ENCODE data around the gene ARL6IP5. TPM values are rescaled to one million over a fixed set of nuclear protein-coding genes. Genes with fewer than 3 reads are reported as not detected.

Gene ARL6IP5
- total and polyA plus RNA-seq, 2 donors (not counting 3 experiments of a cell fraction or from before 2014, with no cell fraction given), result 96.9 to 116 TPM

- ChIA-PET CTCF (interaction anchor here (1.0 to 1.5 kb wide), 6 partner anchors 8 to 399 kb away, joined by 3 to 8 read pairs (median 4); partner anchors contain the start of gene EOGT), POLR2A (interaction anchor here (0.6 to 1.2 kb wide), 4 partner anchors 11 to 160 kb away, joined by 3 to 6 read pairs (median 3); partner anchors contain the start of gene ARL6IP5)
- Histone ChIP-seq H2AFZ (ENCODE audit: low read depth, low read length) (peak overlapping the region; percentile 47), H3K4me2 (ENCODE audit: insufficient read depth, low read length) (peak overlapping the region; percentile 80), H3K4me1 (ENCODE audit: control insufficient read depth, extremely low read depth, insufficient read depth, low read length) (peaks cover 14% of the 10 kb centered on the region), H3K79me2 (ENCODE audit: control insufficient read depth, insufficient read depth, low read length) (peaks cover 38% of the 10 kb centered on the region), H3K27me3 (ENCODE audit: control insufficient read depth in 2 of 2, insufficient read depth in 2 of 2, low read length in 2 of 2) (no peaks in the 10 kb centered on the region), H3K4me3 (replicated peaks in 1 of 3; ENCODE audit: insufficient read depth in 1 of 3, low read depth in 1 of 3, low read length in 3 of 3) (peak overlapping the region in 2 of 3 experiments; percentile 25 to 85), H3K27ac (ENCODE audit: insufficient read depth, low read depth, low read length) (peak overlapping the region; percentile 76), H3K9me1 (replicated peaks; ENCODE audit: control insufficient read depth, extremely low read depth, insufficient read depth, low read length) (no peaks in the 10 kb centered on the region), H4K20me1 (replicated peaks; ENCODE audit: control insufficient read depth, extremely low read depth, insufficient read depth, low read length) (no peaks in the 10 kb centered on the region), H3K36me3 (ENCODE audit: control insufficient read depth in 2 of 2, extremely low read depth in 1 of 2, insufficient read depth in 2 of 2, low read length in 2 of 2) (peaks cover 7 to 16% of the 10 kb centered on the region in 2 experiments), H3K9ac (replicated peaks; ENCODE audit: extremely low read depth, insufficient read depth, low read length) (peak overlapping the region; percentile 57), H3K9me3 (replicated peaks; ENCODE audit: control insufficient read depth, insufficient read depth, low read length) (no peaks in the 10 kb centered on the region)
- TF ChIP-seq GATA2 (IDR thresholded peaks at IDR 0.05; ENCODE audit: insufficient read depth, insufficient read length, low read depth, low read length), result no peak
- TF ChIP-seq POLR2AphosphoS5 (IDR thresholded peaks at IDR 0.05; ENCODE audit: insufficient read depth, low read depth, low read length), result no peak
- no peak for TF ChIP-seq JUN (IDR thresholded peaks at IDR 0.05; ENCODE audit: borderline replicate concordance, insufficient read depth, insufficient read length, low read depth)
- peak; percentile 16 for TF ChIP-seq POLR2A (IDR thresholded peaks at IDR 0.05; ENCODE audit: low read depth, low read length)
- FAIRE-seq (no peak), DNase-seq (ENCODE audit: low read depth, low spot score) (no peak)
- BruUV-seq (replicated peaks), result TSS peak; percentile 63
- intact Hi-C loops (cut with micrococcal nuclease), result loop anchor here (1.0 kb wide), 3 partner anchors 19 to 34 kb away; partner anchors contain the start of gene UBA3
- dilution Hi-C loops (cut with MboI; ENCODE audit: extremely low pct_ligation_motif_present, low sequenced_read_pairs), result no loop called here
These were observed 32.3 kb upstream of the ARL6IP5 start for GRCh38 chr3:69052472-69052898.

DNA sequence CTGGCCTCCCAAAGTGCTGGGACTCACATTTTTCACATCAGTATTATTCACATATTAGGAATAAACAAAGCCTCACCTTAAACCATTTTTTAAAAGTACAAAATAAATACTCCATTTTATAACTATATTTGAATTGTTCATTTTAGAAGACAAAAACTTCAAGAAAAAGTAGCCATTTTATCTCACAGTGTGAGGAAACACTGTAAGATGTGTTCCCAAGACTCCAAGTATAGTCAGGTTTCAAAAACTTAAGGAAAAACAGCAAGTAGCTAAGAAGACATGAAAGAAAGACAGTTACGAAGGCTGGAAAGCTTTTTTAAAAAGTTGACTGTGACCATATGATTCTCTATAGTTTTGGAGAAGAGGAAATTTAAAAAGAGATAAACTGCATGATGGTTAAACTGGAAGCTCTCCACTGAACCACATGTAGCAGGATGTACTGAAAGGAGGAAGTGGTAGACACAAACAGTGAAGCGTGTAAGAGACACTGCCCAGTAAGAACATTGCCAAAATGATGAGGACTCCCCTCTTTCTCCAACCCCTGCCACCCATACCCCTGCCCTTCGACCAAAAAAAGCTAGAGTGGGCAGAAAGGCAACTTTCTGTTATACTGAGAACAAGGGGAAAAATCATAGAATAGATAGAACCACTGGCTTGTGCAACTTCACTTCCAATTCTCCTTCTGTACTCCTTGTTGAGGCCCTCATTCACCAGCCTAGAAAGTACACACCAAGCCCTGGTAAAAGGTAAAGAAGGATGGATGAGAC is 26.4 kb upstream of the ARL6IP5 start:
- CTCF ChIA-PET, result interaction anchor here (1.0 kb wide), 1 partner anchor 13 kb away, joined by 4 read pairs; no protein-coding TSS in a partner anchor

More for the DNA sequence above, 26.4 kb upstream of the ARL6IP5 start:
- H3K4me3 ChIP-seq (replicated peaks in 1 of 3; ENCODE audit: insufficient read depth in 1 of 3, low read depth in 1 of 3, low read length in 3 of 3), result no peak overlapping the region
- intact Hi-C loops (cut with micrococcal nuclease) (no loop called here), dilution Hi-C loops (cut with MboI; ENCODE audit: extremely low pct_ligation_motif_present, low sequenced_read_pairs) (no loop called here)
- no peak for TF ChIP-seq JUN (IDR thresholded peaks at IDR 0.05; ENCODE audit: borderline replicate concordance, insufficient read depth, insufficient read length, low read depth)
- TF ChIP-seq, protein P1, sequence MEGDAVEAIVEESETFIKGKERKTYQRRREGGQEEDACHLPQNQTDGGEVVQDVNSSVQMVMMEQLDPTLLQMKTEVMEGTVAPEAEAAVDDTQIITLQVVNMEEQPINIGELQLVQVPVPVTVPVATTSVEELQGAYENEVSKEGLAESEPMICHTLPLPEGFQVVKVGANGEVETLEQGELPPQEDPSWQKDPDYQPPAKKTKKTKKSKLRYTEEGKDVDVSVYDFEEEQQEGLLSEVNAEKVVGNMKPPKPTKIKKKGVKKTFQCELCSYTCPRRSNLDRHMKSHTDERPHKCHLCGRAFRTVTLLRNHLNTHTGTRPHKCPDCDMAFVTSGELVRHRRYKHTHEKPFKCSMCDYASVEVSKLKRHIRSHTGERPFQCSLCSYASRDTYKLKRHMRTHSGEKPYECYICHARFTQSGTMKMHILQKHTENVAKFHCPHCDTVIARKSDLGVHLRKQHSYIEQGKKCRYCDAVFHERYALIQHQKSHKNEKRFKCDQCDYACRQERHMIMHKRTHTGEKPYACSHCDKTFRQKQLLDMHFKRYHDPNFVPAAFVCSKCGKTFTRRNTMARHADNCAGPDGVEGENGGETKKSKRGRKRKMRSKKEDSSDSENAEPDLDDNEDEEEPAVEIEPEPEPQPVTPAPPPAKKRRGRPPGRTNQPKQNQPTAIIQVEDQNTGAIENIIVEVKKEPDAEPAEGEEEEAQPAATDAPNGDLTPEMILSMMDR (IDR thresholded peaks at IDR 0.05; ENCODE audit: extremely low read depth in 1 of 2, insufficient read depth in 1 of 2, low read depth in 1 of 2, low read length in 2 of 2), result no peak
- no peak for TF ChIP-seq FOS (IDR thresholded peaks at IDR 0.05; ENCODE audit: borderline replicate concordance, insufficient read depth, low read length)
- no peak for TF ChIP-seq GATA2 (IDR thresholded peaks at IDR 0.05; ENCODE audit: insufficient read depth, insufficient read length, low read depth, low read length)
- TF ChIP-seq POLR2AphosphoS5 (IDR thresholded peaks at IDR 0.05; ENCODE audit: insufficient read depth, low read depth, low read length), result no peak
- TF ChIP-seq MAX (IDR thresholded peaks at IDR 0.05; ENCODE audit: insufficient read depth, insufficient read length), result no peak
- TF ChIP-seq POLR2A (IDR thresholded peaks at IDR 0.05; ENCODE audit: low read depth, low read length), result no peak
- no peak for TF ChIP-seq EZH2 (IDR thresholded peaks at IDR 0.05; ENCODE audit: borderline replicate concordance, low read depth, low read length, severe bottlenecking)
- no peak for TF ChIP-seq MYC (IDR thresholded peaks at IDR 0.05; ENCODE audit: low read depth, low read length)
- BruUV-seq (replicated peaks), result no TSS peak
- H3K9me1 ChIP-seq (replicated peaks; ENCODE audit: control insufficient read depth, extremely low read depth, insufficient read depth, low read length), result no peaks in the 10 kb centered on the region
- H3K36me3 ChIP-seq (ENCODE audit: control insufficient read depth in 2 of 2, extremely low read depth in 1 of 2, insufficient read depth in 2 of 2, low read length in 2 of 2), result peaks cover 13 to 26% of the 10 kb centered on the region in 2 experiments
- DNase-seq (ENCODE audit: low read depth, low spot score), result no peak
- no peaks in the 10 kb centered on the region for H3K9me3 ChIP-seq (replicated peaks; ENCODE audit: control insufficient read depth, insufficient read depth, low read length)
- H3K79me2 ChIP-seq (ENCODE audit: control insufficient read depth, insufficient read depth, low read length), result no peaks in the 10 kb centered on the region
- POLR2A ChIA-PET, result no interaction called here
- H3K27ac ChIP-seq (ENCODE audit: insufficient read depth, low read depth, low read length), result no peak overlapping the region
- FAIRE-seq, result no peak
- H2AFZ ChIP-seq (ENCODE audit: low read depth, low read length), result no peak overlapping the region
- no peak overlapping the region for H3K9ac ChIP-seq (replicated peaks; ENCODE audit: extremely low read depth, insufficient read depth, low read length)
- H4K20me1 ChIP-seq (replicated peaks; ENCODE audit: control insufficient read depth, extremely low read depth, insufficient read depth, low read length), result no peaks in the 10 kb centered on the region
- no peaks in the 10 kb centered on the region for H3K4me1 ChIP-seq (ENCODE audit: control insufficient read depth, extremely low read depth, insufficient read depth, low read length)
- H3K4me2 ChIP-seq (ENCODE audit: insufficient read depth, low read length), result no peak overlapping the region
- no peaks in the 10 kb centered on the region for H3K27me3 ChIP-seq (ENCODE audit: control insufficient read depth in 2 of 2, insufficient read depth in 2 of 2, low read length in 2 of 2)
